GM12801 (cell line): ENCODE results near the gene MYLK.

ENCODE experiments used
- CTCF ChIP-seq: IDR thresholded peaks from one replicate; pipeline ENCODE4 v1.5.1; 2011; ENCODE audit warnings: control low read depth; ENCODE audit not compliant: insufficient read length; ENCODE audit errors: extremely low read depth

The MYLK gene

GRCh38 chr3:123628996-123629746 is 255.0 kb downstream of the MYLK start:
- TF ChIP-seq CTCF: no peak

GRCh38 chr3:123627673-123628670 is 256.2 kb downstream of the MYLK start:
- no peak for TF ChIP-seq CTCF

DNA sequence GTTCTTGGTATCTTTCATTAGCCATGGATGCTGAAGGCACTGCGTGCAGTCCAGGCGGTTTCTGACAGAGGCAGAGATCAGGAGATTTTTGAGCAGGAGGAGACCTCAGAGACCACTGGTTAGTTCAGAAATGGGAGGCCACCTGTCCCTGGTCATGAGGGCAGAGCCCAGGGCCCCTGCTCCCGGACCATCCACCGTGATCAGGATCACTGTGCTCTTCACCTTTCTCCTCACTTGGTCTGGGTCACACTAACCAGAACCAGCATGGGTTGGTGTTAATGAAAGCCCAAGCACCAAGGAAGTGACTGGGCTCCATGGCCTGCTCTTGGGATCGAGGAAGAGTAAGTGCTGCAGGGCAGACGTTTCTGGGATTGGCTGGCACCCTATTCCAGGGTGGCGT is 257.3 kb downstream of the MYLK start:
- TF ChIP-seq CTCF: no peak

DNA sequence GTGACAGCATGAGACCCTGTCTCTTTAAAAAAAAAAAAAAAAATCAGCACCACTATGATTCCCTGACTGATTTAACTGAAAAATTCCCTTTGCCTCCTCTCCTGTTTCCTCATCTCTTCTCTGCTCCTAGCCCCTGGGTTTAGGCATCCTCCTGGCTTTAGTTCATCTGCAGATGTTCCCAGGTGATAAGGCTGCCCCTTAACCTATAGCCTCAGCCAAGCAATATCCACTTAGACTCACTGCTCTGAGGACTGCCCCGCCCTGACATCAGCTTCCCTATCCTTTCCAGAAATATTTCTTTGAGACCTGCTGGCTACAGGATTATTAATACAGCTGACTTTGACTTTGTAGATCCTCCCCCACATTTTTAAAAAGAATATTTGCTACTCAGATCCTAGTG is 259.8 kb downstream of the MYLK start:
- TF ChIP-seq CTCF: no peak

GRCh38 chr3:123623346-123623880 is 260.7 kb downstream of the MYLK start:
- no peak for TF ChIP-seq CTCF

DNA sequence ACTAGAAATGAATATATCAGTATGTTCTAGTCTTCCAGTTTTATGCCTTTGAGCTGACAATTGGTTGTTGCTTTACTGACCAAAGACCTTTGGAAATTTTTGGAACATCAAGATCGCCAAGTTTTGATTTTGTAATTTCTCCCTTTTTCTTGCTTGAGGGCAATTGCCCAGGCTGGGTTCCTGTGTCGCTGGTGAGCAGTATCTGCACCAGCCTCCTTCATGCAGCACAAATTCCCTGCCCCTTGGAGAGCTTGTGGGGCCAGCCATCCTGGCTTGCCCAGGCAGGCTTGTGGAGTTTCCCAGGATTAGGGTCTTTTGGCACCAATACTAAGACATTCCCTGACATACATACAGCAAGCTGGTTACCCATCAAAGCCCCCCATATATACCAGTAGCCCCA is 261.4 kb downstream of the MYLK start:
- no peak for TF ChIP-seq CTCF

DNA sequence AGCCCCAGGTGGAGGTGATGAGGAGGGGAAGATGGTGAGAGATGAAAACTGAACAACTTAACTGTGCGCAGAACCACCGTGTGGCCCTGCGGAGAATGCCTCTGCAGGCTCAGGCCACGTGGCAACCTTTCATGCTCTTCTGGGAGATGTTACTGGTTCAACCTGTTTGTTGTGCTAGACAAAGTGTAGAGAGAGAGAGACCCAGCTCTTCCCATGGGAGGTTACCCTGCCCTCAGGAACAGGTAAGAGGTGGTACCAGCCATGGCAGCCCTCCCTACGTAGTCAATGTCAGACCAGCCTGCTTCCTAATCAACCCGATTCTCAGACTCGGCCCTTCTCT is 262.3 kb downstream of the MYLK start:
- no peak for TF ChIP-seq CTCF
